IMR-90 (cell line): Measurements from ENCODE around the gene CLEC5A. TPM values are rescaled to one million over a fixed set of nuclear protein-coding genes. Genes with fewer than 3 reads are reported as not detected.

Experiments
- ATAC-seq: fragments of 200-7000 bp; cut with Tn5 transposase; 2 replicates; pipeline ENCODE4 v1.9.1; 2020; ENCODE audit warnings: low read depth, mild to moderate bottlenecking, moderate library complexity
- BruUV-seq: library from RNA; stranded (reverse); fragments of 400-500 nt; replicated peaks from 2 replicates; lab custom pipeline; 2021; lab: Mats Ljungman, UMichigan
- CTCF ChIA-PET: fragments of 300-600 bp; formaldehyde crosslinking; extraction: SDS; loops from one replicate; lab custom pipeline; 2021; ENCODE audit warnings: antibody characterized with exemption; lab: Yijun Ruan, JAX
- POLR2A ChIA-PET: fragments of 300-600 bp; sonication (Branson Sonifier 250); formaldehyde crosslinking; loops from one replicate; lab custom pipeline; 2022; ENCODE audit warnings: antibody characterized with exemption; ENCODE audit not compliant: unreplicated experiment; lab: Charles Lee
- DNase-seq: peaks from one replicate; pipeline ENCODE4 v3.0.0; 2013
- H2AFZ ChIP-seq: replicated peaks from 2 replicates; pipeline ENCODE3; 2013; ENCODE audit warnings: low read length, mild to moderate bottlenecking; ENCODE audit not compliant: poor library complexity
- H2AK5ac ChIP-seq: 2 replicates; pipeline ENCODE4 v1.6.1; 2013; ENCODE audit warnings: low read depth, low read length, inconsistent platforms
- H2AK9ac ChIP-seq: replicated peaks from 2 replicates; pipeline ENCODE3; 2013; ENCODE audit warnings: mild to moderate bottlenecking, low read depth, low read length, moderate library complexity; ENCODE audit not compliant: poor library complexity
- H2BK120ac ChIP-seq: 2 replicates; pipeline ENCODE4 v1.6.1; 2013; ENCODE audit warnings: low read depth, low read length, inconsistent platforms
- H2BK15ac ChIP-seq: 3 replicates; pipeline ENCODE4 v1.6.1; 2013; ENCODE audit warnings: low read depth, low read length, inconsistent platforms
- H2BK20ac ChIP-seq: 2 replicates; pipeline ENCODE4 v1.6.1; 2013; ENCODE audit warnings: low read depth, mild to moderate bottlenecking, inconsistent platforms, low read length, moderate library complexity
- H2BK5ac ChIP-seq: 2 replicates; pipeline ENCODE4 v1.6.1; 2013; ENCODE audit warnings: mild to moderate bottlenecking, low read depth, low read length, inconsistent platforms; ENCODE audit not compliant: poor library complexity, severe bottlenecking
- H3K14ac ChIP-seq: replicated peaks from 2 replicates; pipeline ENCODE4 v1.6.1; 2013; ENCODE audit warnings: low read depth, low read length, inconsistent platforms
- H3K18ac ChIP-seq: 2 replicates; pipeline ENCODE4 v1.6.1; 2013; ENCODE audit warnings: low read depth, low read length, control low read depth
- H3K23ac ChIP-seq: 2 replicates; pipeline ENCODE4 v1.6.1; 2013; ENCODE audit warnings: low read depth, low read length, inconsistent platforms
- H3K27ac ChIP-seq: 2 replicates; pipeline ENCODE4 v1.5.1; 2013; ENCODE audit warnings: mild to moderate bottlenecking, control low read depth, low read length; ENCODE audit not compliant: insufficient read depth
- H3K27me3 ChIP-seq: 2 replicates; pipeline ENCODE4 v1.6.1; 2013; ENCODE audit warnings: low read length; ENCODE audit not compliant: control insufficient read depth, insufficient read depth
- H3K36me3 ChIP-seq: 2 replicates; pipeline ENCODE4 v1.6.1; 2013; ENCODE audit warnings: low read length, mixed read lengths; ENCODE audit not compliant: control insufficient read depth, insufficient read depth
- H3K4ac ChIP-seq: 2 replicates; pipeline ENCODE4 v1.6.1; 2013; ENCODE audit warnings: low read depth, low read length, inconsistent platforms
- H3K4me1 ChIP-seq: 2 replicates; pipeline ENCODE4 v1.6.1; 2013; ENCODE audit warnings: low read length, mixed read lengths; ENCODE audit not compliant: control insufficient read depth, insufficient read depth
- H3K4me2 ChIP-seq: 2 replicates; pipeline ENCODE4 v1.6.1; 2013; ENCODE audit warnings: low read depth, mild to moderate bottlenecking, control low read depth, low read length, moderate library complexity
- H3K4me3 ChIP-seq: 2 replicates; pipeline ENCODE4 v1.5.1; 2013; ENCODE audit warnings: low read depth, mild to moderate bottlenecking, control low read depth, low read length, moderate library complexity; ENCODE audit not compliant: insufficient read depth
- H3K56ac ChIP-seq: 2 replicates; pipeline ENCODE4 v1.6.1; 2013; ENCODE audit warnings: low read length, inconsistent platforms; ENCODE audit not compliant: insufficient read depth; ENCODE audit errors: extremely low read depth
- H3K79me1 ChIP-seq, 2 experiments: 2 replicates each; pipeline ENCODE4 v1.6.1; 2013; ENCODE audit warnings: low read length in 2 of 2, inconsistent platforms in 1 of 2, low read depth in 1 of 2
- H3K9ac ChIP-seq: 2 replicates; pipeline ENCODE4 v1.6.1; 2013; ENCODE audit warnings: low read depth, low read length, control low read depth
- H3K9me1 ChIP-seq: 2 replicates; pipeline ENCODE4 v1.6.1; 2013; ENCODE audit warnings: low read length, inconsistent platforms; ENCODE audit not compliant: insufficient read depth
- H3K9me3 ChIP-seq: 2 replicates; pipeline ENCODE4 v1.6.1; 2013; ENCODE audit warnings: low read length; ENCODE audit not compliant: control insufficient read depth, insufficient read depth
- H4K20me1 ChIP-seq: 2 replicates; pipeline ENCODE4 v1.6.1; 2013; ENCODE audit warnings: low read length, inconsistent platforms; ENCODE audit not compliant: insufficient read depth
- H4K5ac ChIP-seq: 2 replicates; pipeline ENCODE4 v1.6.1; 2013; ENCODE audit warnings: mild to moderate bottlenecking, low read depth, low read length, control low read depth
- H4K8ac ChIP-seq, 2 experiments: 2 replicates each; pipeline ENCODE4 v1.6.1; 2013; ENCODE audit warnings: low read depth in 2 of 2, low read length in 2 of 2, control low read depth in 1 of 2, inconsistent platforms in 1 of 2
- H4K91ac ChIP-seq: 2 replicates; pipeline ENCODE4 v1.6.1; 2013; ENCODE audit warnings: low read depth, low read length, inconsistent platforms; ENCODE audit not compliant: insufficient read depth
- FOS ChIP-seq: fragments of 150-350 bp; IDR thresholded peaks from 2 replicates; pipeline ENCODE4 v1.6.1; 2016; ENCODE audit warnings: low read depth, low read length
- MAZ ChIP-seq: IDR thresholded peaks from 2 replicates; pipeline ENCODE4 v1.6.1; 2012; ENCODE audit warnings: low read depth, mild to moderate bottlenecking, low read length, improper control_type of control experiment, moderate library complexity, borderline replicate concordance
- RAD21 ChIP-seq: IDR thresholded peaks from 2 replicates; pipeline ENCODE4 v1.6.1; 2012; ENCODE audit warnings: low read length, improper control_type of control experiment
- WGBS, 2 experiments: methylation state at CpG; one replicate each; pipeline versions ENCODE4 v1.1.5 to v1.1.7; 2013; ENCODE audit warnings: missing lambda C conversion rate in 2 of 2; ENCODE audit not compliant: insufficient read length in 1 of 2; ENCODE audit errors: extremely low coverage in 2 of 2; 5-methylcytosine and 5-hydroxymethylcytosine counted together
- dilution Hi-C: fragments of 300-500 bp; cut with HindIII; formaldehyde crosslinking; loops from one replicate; pipeline ENCODE4 v1.14.3; 2018; ENCODE audit warnings: low sequenced_read_pairs; ENCODE audit not compliant: unreplicated experiment
- in situ Hi-C: fragments of 300-500 bp; cut with MboI; formaldehyde crosslinking; loops from 3 replicates; pipeline ENCODE4 v1.14.3; 2019; ENCODE audit warnings: low sequenced_read_pairs, inconsistent platforms, mixed read lengths
- intact Hi-C: fragments of 100-400 bp; cut with micrococcal nuclease; formaldehyde crosslinking; loops from 2 replicates; pipeline ENCODE4 v1.10.0; 2022
- polyA plus RNA-seq, 3 experiments: library from polyadenylated mRNA; depleted of rRNA; stranded (reverse); fragments of >200 nt; gene quantifications; 2 replicates each; pipeline ENCODE4 v1.2.3, GENCODE V29; 2012; ENCODE audit warnings: low replicate concordance in 1 of 3
- total RNA-seq: library from RNA; depleted of rRNA; stranded (reverse); fragments of >200 nt; gene quantifications from 2 replicates; pipeline ENCODE4 v1.2.3, GENCODE V29; 2012

Gene CLEC5A
- total and polyA plus RNA-seq, 2 of the 4 experiments (the other 2 are of a cell fraction) = not detected

GRCh38 chr7:141949021-141949420 lies 2.2 kb upstream of the CLEC5A start:
- H3K9ac ChIP-seq = no peak overlapping the region
- no peak overlapping the region for H3K4ac ChIP-seq
- H4K5ac ChIP-seq = no peak overlapping the region
- no peak overlapping the region for H3K27ac ChIP-seq
- BruUV-seq = no TSS peak
- 50% methylated on average over 1 of the region's 2 CpGs; no CpG with 5 or more reads in 1 of the 2 experiments for WGBS, 2 experiments
- no peak overlapping the region for H2BK120ac ChIP-seq
- no peak overlapping the region for H2AK5ac ChIP-seq
- POLR2A ChIA-PET = no interaction called here
- no peaks in the 10 kb centered on the region for H4K20me1 ChIP-seq
- no peak overlapping the region for H3K14ac ChIP-seq
- H3K9me1 ChIP-seq = no peaks in the 10 kb centered on the region
- dilution Hi-C loops = no loop called here
- peaks cover 9% of the 10 kb centered on the region for H3K9me3 ChIP-seq
- H4K8ac ChIP-seq = no peak overlapping the region
- no peak overlapping the region for H2BK20ac ChIP-seq
- H3K56ac ChIP-seq = no peak overlapping the region
- no peaks in the 10 kb centered on the region for H3K36me3 ChIP-seq
- no peaks in the 10 kb centered on the region for H3K4me1 ChIP-seq
- H2BK5ac ChIP-seq = no peak overlapping the region
- no peak overlapping the region for H3K18ac ChIP-seq
- DNase-seq = no peak
- no peak overlapping the region for H2AK9ac ChIP-seq
- H3K79me1 ChIP-seq = no peaks in the 10 kb centered on the region
- no peak for TF ChIP-seq RAD21
- no peak for TF ChIP-seq FOS
- no peak for TF ChIP-seq MAZ
- intact Hi-C loops = no loop called here
- H3K27me3 ChIP-seq = no peaks in the 10 kb centered on the region
- ATAC-seq = no peak
- H2AFZ ChIP-seq = no peak overlapping the region
- CTCF ChIA-PET = no interaction called here
- H3K4me2 ChIP-seq = no peak overlapping the region
- in situ Hi-C loops = no loop called here
- no peak overlapping the region for H2BK15ac ChIP-seq
- H3K4me3 ChIP-seq = no peak overlapping the region
- no peak overlapping the region for H3K23ac ChIP-seq
- H4K91ac ChIP-seq = no peak overlapping the region
